ENCODE data around the gene SETD1A. TPM values are rescaled to one million over a fixed set of nuclear protein-coding genes. Genes with fewer than 3 reads are reported as not detected.

SETD1A gene
- total RNA-seq, 3 donors from 2014 or later = 13.4 to 24.7 (median 13.7) TPM

- TF ChIP-seq, protein P1, sequence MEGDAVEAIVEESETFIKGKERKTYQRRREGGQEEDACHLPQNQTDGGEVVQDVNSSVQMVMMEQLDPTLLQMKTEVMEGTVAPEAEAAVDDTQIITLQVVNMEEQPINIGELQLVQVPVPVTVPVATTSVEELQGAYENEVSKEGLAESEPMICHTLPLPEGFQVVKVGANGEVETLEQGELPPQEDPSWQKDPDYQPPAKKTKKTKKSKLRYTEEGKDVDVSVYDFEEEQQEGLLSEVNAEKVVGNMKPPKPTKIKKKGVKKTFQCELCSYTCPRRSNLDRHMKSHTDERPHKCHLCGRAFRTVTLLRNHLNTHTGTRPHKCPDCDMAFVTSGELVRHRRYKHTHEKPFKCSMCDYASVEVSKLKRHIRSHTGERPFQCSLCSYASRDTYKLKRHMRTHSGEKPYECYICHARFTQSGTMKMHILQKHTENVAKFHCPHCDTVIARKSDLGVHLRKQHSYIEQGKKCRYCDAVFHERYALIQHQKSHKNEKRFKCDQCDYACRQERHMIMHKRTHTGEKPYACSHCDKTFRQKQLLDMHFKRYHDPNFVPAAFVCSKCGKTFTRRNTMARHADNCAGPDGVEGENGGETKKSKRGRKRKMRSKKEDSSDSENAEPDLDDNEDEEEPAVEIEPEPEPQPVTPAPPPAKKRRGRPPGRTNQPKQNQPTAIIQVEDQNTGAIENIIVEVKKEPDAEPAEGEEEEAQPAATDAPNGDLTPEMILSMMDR (IDR thresholded peaks at IDR 0.05) = no peak
- Histone ChIP-seq H3K4me1 (ENCODE audit: low read depth) (peaks cover 7% of the 10 kb centered on the region), H3K9me3 (no peaks in the 10 kb centered on the region), H3K4me3 (no peak overlapping the region), H3K36me3 (ENCODE audit: low read depth) (peaks cover 4% of the 10 kb centered on the region)
- ATAC-seq = no peak
- intact Hi-C loops (cut with DNase I, micrococcal nuclease) = loop anchor here in 1 of 2 donors (5.0 kb wide), 1 partner anchor 79 kb away; no protein-coding TSS in a partner anchor
- no peak for DNase-seq
Measured at GRCh38 chr16:30920891-30921290, 36.7 kb upstream of the SETD1A start.

DNA sequence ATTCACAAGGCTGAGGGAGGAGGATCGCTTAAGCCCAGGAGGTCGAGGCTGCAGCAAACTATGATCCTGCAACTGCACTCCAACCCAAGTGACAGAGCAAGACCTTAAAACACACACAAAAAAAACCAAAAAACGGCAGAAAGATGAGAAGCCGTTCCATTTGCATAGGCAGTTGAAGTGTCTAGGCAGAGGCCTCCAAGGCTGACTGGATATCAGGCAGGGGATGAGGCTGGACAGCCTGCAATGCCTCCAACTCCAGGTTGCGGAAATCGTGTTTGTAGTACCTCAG lies 36.2 kb upstream of the SETD1A start:
- Histone ChIP-seq H3K4me3 (no peak overlapping the region), H3K9me3 (no peaks in the 10 kb centered on the region), H3K36me3 (ENCODE audit: low read depth) (peaks cover 4% of the 10 kb centered on the region), H3K4me1 (ENCODE audit: low read depth) (peaks cover 7% of the 10 kb centered on the region)
- TF ChIP-seq, protein P1 (IDR thresholded peaks at IDR 0.05) = no peak
- no peak for DNase-seq
- ATAC-seq = no peak
- intact Hi-C loops (cut with DNase I, micrococcal nuclease) = loop anchor here in 1 of 2 donors (5.0 kb wide), 1 partner anchor 79 kb away; no protein-coding TSS in a partner anchor

GRCh38 chr16:30921748-30922419 lies 35.7 kb upstream of the SETD1A start:
- TF ChIP-seq, protein P1 (IDR thresholded peaks at IDR 0.05) = peak; percentile 85
- peak overlapping the region; percentile 23 for H3K4me3 ChIP-seq
- ATAC-seq (peak; percentile 38), DNase-seq (peak; percentile 91 to 95 (median 93))
- H3K9me3 ChIP-seq = no peaks in the 10 kb centered on the region
- H3K4me1 ChIP-seq (ENCODE audit: low read depth) = peaks cover 7% of the 10 kb centered on the region
- intact Hi-C loops (cut with DNase I, micrococcal nuclease) = loop anchor here in 1 of 2 donors (5.0 kb wide), 1 partner anchor 80 kb away; no protein-coding TSS in a partner anchor
- H3K36me3 ChIP-seq (ENCODE audit: low read depth) = peaks cover 4% of the 10 kb centered on the region

- peaks cover 7% of the 10 kb centered on the region for H3K4me1 ChIP-seq (ENCODE audit: low read depth)
- peaks cover 4% of the 10 kb centered on the region for H3K36me3 ChIP-seq (ENCODE audit: low read depth)
- no peaks in the 10 kb centered on the region for H3K9me3 ChIP-seq
- peak overlapping the region; percentile 23 for H3K4me3 ChIP-seq
- ATAC-seq = peak; percentile 81
- intact Hi-C loops (cut with DNase I, micrococcal nuclease) = loop anchor here in 1 of 2 donors (5.0 kb wide), 1 partner anchor 80 kb away; no protein-coding TSS in a partner anchor
- TF ChIP-seq, protein P1 (IDR thresholded peaks at IDR 0.05) = peak; percentile 6
- peak; percentile 99 to 100 (median 100) for DNase-seq
Measured at GRCh38 chr16:30922420-30922959, 35.1 kb upstream of the SETD1A start.

DNA sequence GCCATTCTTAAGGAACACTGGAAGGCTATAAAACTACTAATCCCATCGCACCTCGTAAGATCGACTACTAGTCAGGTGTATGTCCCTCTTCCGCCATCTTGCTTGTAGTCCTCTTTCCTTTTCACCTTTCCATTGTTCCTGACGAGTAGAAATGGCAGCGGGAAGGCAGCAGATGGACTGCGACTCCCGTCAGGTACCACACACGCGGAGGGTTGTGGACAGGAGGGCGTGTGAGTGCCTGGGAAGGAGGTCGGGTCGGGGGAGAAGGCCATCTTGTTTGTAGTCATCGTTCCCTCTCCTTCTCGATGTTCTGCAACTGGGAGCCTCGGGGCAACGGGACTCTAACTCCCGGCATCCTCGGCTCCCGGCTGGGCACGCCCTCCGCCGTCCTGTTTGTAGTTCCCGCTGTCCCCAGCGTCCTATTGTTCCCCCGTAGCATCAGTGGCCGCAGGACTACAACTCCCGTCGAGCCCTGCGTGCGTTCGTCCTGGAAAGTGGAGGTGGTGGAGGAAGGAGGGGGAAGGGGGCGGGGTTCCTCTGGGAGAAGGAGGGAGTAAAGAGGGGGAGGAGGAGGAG lies 34.5 kb upstream of the SETD1A start:
- TF ChIP-seq, protein P1 (IDR thresholded peaks at IDR 0.05) = no peak
- Histone ChIP-seq H3K9me3 (no peaks in the 10 kb centered on the region), H3K4me3 (peak overlapping the region; percentile 32), H3K4me1 (ENCODE audit: low read depth) (peaks cover 7% of the 10 kb centered on the region), H3K36me3 (ENCODE audit: low read depth) (peaks cover 4% of the 10 kb centered on the region)
- ATAC-seq (peak; percentile 80), DNase-seq (peak; percentile 99 to 100 (median 100))
- intact Hi-C loops (cut with DNase I, micrococcal nuclease) = loop anchor here in 1 of 2 donors (5.0 kb wide), 1 partner anchor 81 kb away; no protein-coding TSS in a partner anchor
